K562 (cell line): Measurements from ENCODE around the gene OXTR. TPM values are rescaled to one million over a fixed set of nuclear protein-coding genes. Genes with fewer than 3 reads are reported as not detected.
A peak's percentile ranks its signal among the peaks of the same experiment; 100 is the strongest.

Experiments used
- ATAC-seq: fragments of 200-7000 bp; cut with Tn5 transposase; 3 replicates; pipeline ENCODE4 v1.9.1; 2020; ENCODE audit warnings: moderate library complexity
- Bru-seq: library from RNA; stranded (reverse); fragments of 400-500 nt; gene quantifications from one replicate; lab custom pipeline; 2021; lab: Mats Ljungman, UMichigan
- BruChase-seq, 2 experiments: library from RNA; stranded (reverse); fragments of 400-500 nt; gene quantifications; one replicate each; lab custom pipeline; 2021; lab: Mats Ljungman, UMichigan
- BruUV-seq: library from RNA; stranded (reverse); fragments of 400-500 nt; replicated peaks from 2 replicates; lab custom pipeline; 2021; lab: Mats Ljungman, UMichigan
- CTCF ChIA-PET: fragments of 300-600 bp; formaldehyde crosslinking; extraction: SDS; loops from one replicate; lab custom pipeline; 2021; ENCODE audit warnings: low intra/inter-chr PET ratio; lab: Yijun Ruan, JAX
- POLR2A ChIA-PET: fragments of 300-600, 350-650 bp; sonication (Branson Sonifier 250); formaldehyde crosslinking; extraction: SDS; loops from one replicate; lab custom pipeline; 2021; ENCODE audit warnings: antibody characterized with exemption, inconsistent platforms; lab: Yijun Ruan, JAX
- DNase-seq, 4 experiments: peaks; one replicate each; pipeline versions ENCODE4 v3.0.0 to v3.0.0-alpha.2; 2011 to 2018; ENCODE audit warnings: low spot score in 3 of 4, mixed read lengths in 3 of 4; ENCODE audit errors: extremely low read depth in 1 of 4
- FAIRE-seq: peaks from 2 replicates; lab custom pipeline; 2011; peaks lifted over from hg19 to GRCh38; lab: Jason Lieb, UNC
- H2AFZ ChIP-seq: 2 replicates; pipeline ENCODE4 v1.6.0; 2011; ENCODE audit warnings: low read depth, low read length, control low read depth, inconsistent platforms
- H3K27ac ChIP-seq: fragments of 200-600 bp; 3 replicates; pipeline ENCODE4 v1.8.0; 2011; ENCODE audit warnings: low read depth, mild to moderate bottlenecking, control low read depth, inconsistent platforms, low read length, moderate library complexity, mixed read lengths; ENCODE audit errors: extremely low read depth
- H3K27me3 ChIP-seq, 2 experiments: fragments of 300-600 bp in 1 of 2; 2 replicates in 1 of 2; 3 replicates in 1 of 2; pipeline versions ENCODE4 v1.6.0 to v1.8.0; 2011; ENCODE audit warnings: inconsistent platforms in 2 of 2, low read length in 2 of 2, mild to moderate bottlenecking in 1 of 2, mixed read lengths in 1 of 2, moderate library complexity in 1 of 2; ENCODE audit not compliant: control insufficient read depth in 2 of 2, insufficient read depth in 2 of 2
- H3K36me3 ChIP-seq: fragments of 300-600 bp; 3 replicates; pipeline ENCODE4 v1.8.0; 2011; ENCODE audit warnings: mild to moderate bottlenecking, low read length, inconsistent platforms; ENCODE audit not compliant: control insufficient read depth, insufficient read depth
- H3K4me1 ChIP-seq, 2 experiments: fragments of 200-600 bp in 1 of 2; replicated peaks in 1 of 2; 2 replicates in 1 of 2; 3 replicates in 1 of 2; pipeline versions ENCODE4 v1.5.1 to v1.8.0; 2011; ENCODE audit warnings: inconsistent platforms in 2 of 2, low read length in 2 of 2, mild to moderate bottlenecking in 1 of 2, mixed read lengths in 1 of 2, moderate library complexity in 1 of 2; ENCODE audit not compliant: control insufficient read depth in 2 of 2, insufficient read depth in 2 of 2
- H3K4me2 ChIP-seq: 2 replicates; pipeline ENCODE4 v1.6.1; 2011; ENCODE audit warnings: low read length, control low read depth, inconsistent platforms, mixed read lengths; ENCODE audit not compliant: insufficient read depth
- H3K4me3 ChIP-seq: fragments of 200-600 bp; sonication (generic), shearing (Covaris generic); 2 replicates; pipeline ENCODE4 v1.5.1; 2016; ENCODE audit warnings: control low read depth, inconsistent platforms
- H3K79me2 ChIP-seq: fragments of 200-600 bp; 3 replicates; pipeline ENCODE4 v1.8.0; 2011; ENCODE audit warnings: low read length, inconsistent platforms; ENCODE audit not compliant: control insufficient read depth, insufficient read depth
- H3K9ac ChIP-seq, 2 experiments: 2 replicates each; pipeline versions ENCODE4 v1.6.0 to v1.6.1; 2011; ENCODE audit warnings: low read depth in 2 of 2, low read length in 2 of 2, control low read depth in 1 of 2, inconsistent platforms in 1 of 2, mild to moderate bottlenecking in 1 of 2, mixed read lengths in 1 of 2; ENCODE audit not compliant: insufficient read depth in 1 of 2
- H3K9me1 ChIP-seq: one replicate; pipeline ENCODE4 v1.6.0; 2011; ENCODE audit warnings: inconsistent platforms, mild to moderate bottlenecking, low read length, moderate library complexity; ENCODE audit not compliant: control insufficient read depth, insufficient read depth
- H3K9me3 ChIP-seq: replicated peaks from 2 replicates; pipeline ENCODE4 v1.5.1; 2011; ENCODE audit warnings: low read depth, low read length, inconsistent platforms; ENCODE audit not compliant: control insufficient read depth, insufficient read depth
- H4K20me1 ChIP-seq: replicated peaks from 2 replicates; pipeline ENCODE4 v1.6.1; 2011; ENCODE audit warnings: low read length, inconsistent platforms, mixed read lengths; ENCODE audit not compliant: control insufficient read depth, insufficient read depth
- DEAF1 ChIP-seq: fragments of 450-650 bp; formaldehyde crosslinking; IDR thresholded peaks from 2 replicates; pipeline ENCODE4 v1.4.0; 2020; ENCODE audit warnings: mild to moderate bottlenecking, moderate library complexity
- FIP1L1 ChIP-seq: fragments of 200-400 bp; formaldehyde crosslinking; IDR thresholded peaks from 2 replicates; pipeline ENCODE4 v1.6.1; 2018; ENCODE audit warnings: mild to moderate bottlenecking, low read depth, low read length; ENCODE audit not compliant: poor library complexity, severe bottlenecking
- RAD21 ChIP-seq, 2 experiments: fragments of 250-450 bp in 1 of 2; fragments of 450-650 bp in 1 of 2; sonication (Bioruptor Pico) in 1 of 2; formaldehyde crosslinking in 1 of 2; IDR thresholded peaks in 1 of 2; conservative IDR thresholded peaks in 1 of 2; 2 replicates each; pipeline versions ENCODE4 v1.4.0 to v1.8.0; 2020 to 2022; ENCODE audit warnings: mild to moderate bottlenecking in 2 of 2, moderate library complexity in 1 of 2
- REST ChIP-seq, 2 experiments: fragments of 450-650 bp; formaldehyde crosslinking in 1 of 2; IDR thresholded peaks; 2 replicates each; pipeline versions ENCODE4 v1.4.0 to v1.6.1; 2014 to 2020; ENCODE audit warnings: mild to moderate bottlenecking in 2 of 2, borderline replicate concordance in 1 of 2, low read depth in 1 of 2
- ZSCAN29 ChIP-seq: fragments of 450-650 bp; IDR thresholded peaks from 2 replicates; pipeline ENCODE4 v1.6.1; 2017
- WGBS: fragments of 100-300 bp; shearing (Covaris generic); methylation state at CpG from one replicate; pipeline ENCODE4 v1.1.6; 2016; ENCODE audit warnings: low coverage, mixed read lengths; ENCODE audit not compliant: insufficient coverage; ENCODE audit errors: missing lambda C conversion rate; 5-methylcytosine and 5-hydroxymethylcytosine counted together
- in situ Hi-C: fragments of 300-500 bp; cut with MboI; formaldehyde crosslinking; loops from 4 replicates; pipeline ENCODE4 v1.15.0; 2018; ENCODE audit warnings: inconsistent platforms, mixed read lengths
- intact Hi-C: fragments of 100-400 bp; cut with micrococcal nuclease; formaldehyde crosslinking; loops from 2 replicates; pipeline ENCODE4 v1.14.2; 2022
- long read RNA-seq, 3 experiments: library from polyadenylated mRNA in 2 of 3; library from RNA in 1 of 3; unstranded in 2 of 3; stranded (forward) in 1 of 3; transcript quantifications; one replicate each; pipeline ENCODE4 v2.0.0, GENCODE V29; 2019 to 2022
- polyA minus RNA-seq, 3 experiments: library from RNA; depleted of rRNA, polyadenylated mRNA; stranded (reverse); fragments of >200 nt; gene quantifications; 2 replicates each; pipeline ENCODE4 v1.2.3, GENCODE V29; 2011
- polyA plus RNA-seq, 8 experiments: library from polyadenylated mRNA; depleted of rRNA in 4 of 8; stranded (reverse) in 5 of 8; unstranded in 3 of 8; fragments of >200 nt; fragmentation: Nextera tagmentation in 2 of 8; fragmentation: Illumina TruSeq in 1 of 8; extraction: Ambion mirVana in 2 of 8; extraction: Trizol in 1 of 8; gene quantifications; 2 replicates each; pipeline versions ENCODE4 v1.2.1 to v1.2.3, GENCODE V29; 2011 to 2014; ENCODE audit warnings: inconsistent platforms in 1 of 8, missing spikeins in 1 of 8
- total RNA-seq, 7 experiments: library from RNA; depleted of rRNA in 6 of 7; stranded (reverse); fragments of >200 nt in 6 of 7; fragmentation: Illumina TruSeq in 2 of 7; extraction: Trizol in 2 of 7; gene quantifications; 2 replicates each; pipeline versions ENCODE4 v1.2.1 to v1.2.3, GENCODE V29; 2011 to 2021; ENCODE audit warnings: low replicate concordance in 1 of 7

The OXTR gene
- total RNA-seq (2011; cell fraction: chromatin; rRNA removed; ENCODE audit: low replicate concordance) = 1.3 and 1.4 TPM in 2 replicates
- total RNA-seq (2011; cell fraction: nucleolus; rRNA removed) = 0.50 and 0.79 TPM in 2 replicates
- total RNA-seq (2011; cell fraction: nucleoplasm; rRNA removed) = 0.53 and 0.73 TPM in 2 replicates
- 0.68 and 1.4 TPM in 2 replicates for total RNA-seq (2014; rRNA removed)
- total RNA-seq (2014; rRNA removed; fragmentation: Illumina TruSeq; extraction: Trizol) = 0.80 and 0.83 TPM in 2 replicates
- total RNA-seq (2015; rRNA removed; fragmentation: Illumina TruSeq; extraction: Trizol) = 1.1 and 1.4 TPM in 2 replicates
- total RNA-seq (2021) = 1.2 and 1.5 TPM in 2 replicates
- polyA plus RNA-seq (2011; rRNA removed) = 0.38 and 0.57 TPM in 2 replicates
- polyA plus RNA-seq (2011; cell fraction: cytosol; rRNA removed) = 0.24 and 0.42 TPM in 2 replicates
- polyA plus RNA-seq (2011; cell fraction: nucleus; rRNA removed) = 1.7 and 2.2 TPM in 2 replicates
- polyA plus RNA-seq (2012) = 0.71 and 0.78 TPM in 2 replicates
- 0.57 and 1.1 TPM in 2 replicates for polyA plus RNA-seq (2014; fragmentation: Illumina TruSeq; extraction: Trizol)
- polyA plus RNA-seq (2014; fragmentation: Nextera tagmentation; extraction: Ambion mirVana) = under 1 TPM; 0.14 to 0.22 TPM
- 1.0 and 1.3 TPM in 2 replicates for polyA plus RNA-seq (2014; rRNA removed)
- polyA minus RNA-seq (2011; rRNA and poly(A)+ RNA removed) = 0.28 and 0.48 TPM in 2 replicates
- polyA minus RNA-seq (2011; cell fraction: cytosol; rRNA and poly(A)+ RNA removed) = 0.48 and 0.64 TPM in 2 replicates
- polyA minus RNA-seq (2011; cell fraction: nucleus; rRNA and poly(A)+ RNA removed) = 1.3 and 1.4 TPM in 2 replicates
- Bru-seq, nascent RNA = percentile 42 among the genes with signal in this experiment
- percentile 45 among the genes with signal in this experiment for BruChase-seq, experiment 1, labeled RNA remaining after a 2-hour chase
- percentile 49 among the genes with signal in this experiment for BruChase-seq, experiment 2, labeled RNA remaining after a 6-hour chase
- long read RNA-seq, experiment 1 = 0 reads
- long read RNA-seq, experiment 2, partial matches to known transcripts = 0 of 1 reads
- long read RNA-seq, experiment 2, other reads (novel, unspliced or antisense) = 1 of 1 reads
- long read RNA-seq, experiment 3 = 0 reads

- Histone ChIP-seq H3K27me3 (peaks cover 4 to 12% of the 10 kb centered on the region in 2 experiments), H3K27ac (no peak within 1 kb of the TSS), H3K4me3 (no peak within 1 kb of the TSS), H3K9me1 (no peaks in the 10 kb centered on the region), H3K36me3 (no peaks in the 10 kb centered on the region), H3K4me1 (peaks cover 0 to 12% of the 10 kb centered on the region in 2 experiments; a peak in 2 of 5 replicates), H3K9me3 (no peaks in the 10 kb centered on the region), H3K9ac (no peak within 1 kb of the TSS), H3K4me2 (peak within 1 kb of the TSS; percentile 50), H4K20me1 (no peaks in the 10 kb centered on the region), H2AFZ (no peak within 1 kb of the TSS), H3K79me2 (no peaks in the 10 kb centered on the region)
- intact Hi-C loops (loop anchor here (1.0 to 5.0 kb wide), 5 partner anchors 107 to 533 kb away; partner anchors contain the start of gene RAD18), in situ Hi-C loops (no loop called here)
- ChIA-PET POLR2A (interaction anchor here (1.0 kb wide), 1 partner anchor 13 kb away, joined by 3 read pairs; no protein-coding TSS in a partner anchor), CTCF (interaction anchor here (1.0 kb wide), 2 partner anchors 89 to 531 kb away, joined by 3 to 4 read pairs; no protein-coding TSS in a partner anchor)
- peak; percentile 79 for FAIRE-seq
- peak; percentile 100 for ATAC-seq
- no TSS peak for BruUV-seq
- WGBS = 18% methylated on average over 48 of the region's 53 CpGs
- peak; percentile 76 to 93 (median 90) for DNase-seq
- TF ChIP-seq ZSCAN29 = no peak
- peak; percentile 73 for TF ChIP-seq REST (IDR thresholded peaks at IDR 0.05; ENCODE audit: borderline replicate concordance)
- TF ChIP-seq REST (CRISPR knock-in tag; IDR thresholded peaks at IDR 0.05; ENCODE audit: low read depth) = no peak
- peak; percentile 44 for TF ChIP-seq FIP1L1
- TF ChIP-seq RAD21 (CRISPR knock-in tag; conservative IDR thresholded peaks at IDR 0.05 in 1 of 2, IDR thresholded peaks at IDR 0.05 in 1 of 2) = peak; percentile 70 to 90
- TF ChIP-seq DEAF1 (CRISPR knock-in tag) = 0 out of 2 replicates have a peak, but pooled peaks have one; percentile 58
These were observed at the start of gene OXTR for GRCh38 chr3:8769088-8769822. OXTR (minus strand) TSS chr3:8769613; CDS start chr3:8768187, 1,426 bp downstream.
